ENCODE measurements around the gene ZDHHC8. TPM values are rescaled to one million over a fixed set of nuclear protein-coding genes. Genes with fewer than 3 reads are reported as not detected.

ZDHHC8 gene
- total RNA-seq, 1 donor from 2014 or later = 108 TPM

- DNase-seq (ENCODE audit: extremely low spot score, unreplicated experiment) = no peak
- Mint-ChIP-seq H3K27me3 (ENCODE audit: unreplicated experiment) (peaks cover 6% of the 10 kb centered on the region), H3K4me1 (ENCODE audit: unreplicated experiment) (no peaks in the 10 kb centered on the region), H3K4me3 (ENCODE audit: unreplicated experiment) (no peak overlapping the region), H3K36me3 (ENCODE audit: unreplicated experiment) (no peaks in the 10 kb centered on the region), H3K27ac (ENCODE audit: unreplicated experiment) (no peak overlapping the region), H3K9me3 (ENCODE audit: unreplicated experiment) (no peaks in the 10 kb centered on the region)
- no peak for TF ChIP-seq CTCF (IDR thresholded peaks at IDR 0.05)
Measured at GRCh38 chr22:20184501-20185165, 53.0 kb downstream of the ZDHHC8 start.

- no peak for DNase-seq (ENCODE audit: extremely low spot score, unreplicated experiment)
- H3K36me3 Mint-ChIP-seq (ENCODE audit: unreplicated experiment) = no peaks in the 10 kb centered on the region
- no peak overlapping the region for H3K27ac Mint-ChIP-seq (ENCODE audit: unreplicated experiment)
- no peak overlapping the region for H3K4me3 Mint-ChIP-seq (ENCODE audit: unreplicated experiment)
- TF ChIP-seq CTCF (IDR thresholded peaks at IDR 0.05) = no peak
- no peaks in the 10 kb centered on the region for H3K4me1 Mint-ChIP-seq (ENCODE audit: unreplicated experiment)
- H3K9me3 Mint-ChIP-seq (ENCODE audit: unreplicated experiment) = no peaks in the 10 kb centered on the region
- peaks cover 6% of the 10 kb centered on the region for H3K27me3 Mint-ChIP-seq (ENCODE audit: unreplicated experiment)
Measured at GRCh38 chr22:20185750-20186149, 54.1 kb downstream of the ZDHHC8 start.

- H3K4me3 Mint-ChIP-seq (ENCODE audit: unreplicated experiment) = no peak overlapping the region
- H3K27ac Mint-ChIP-seq (ENCODE audit: unreplicated experiment) = no peak overlapping the region
- TF ChIP-seq CTCF (IDR thresholded peaks at IDR 0.05) = no peak
- peaks cover 6% of the 10 kb centered on the region for H3K27me3 Mint-ChIP-seq (ENCODE audit: unreplicated experiment)
- H3K9me3 Mint-ChIP-seq (ENCODE audit: unreplicated experiment) = no peaks in the 10 kb centered on the region
- no peak for DNase-seq (ENCODE audit: extremely low spot score, unreplicated experiment)
- no peaks in the 10 kb centered on the region for H3K36me3 Mint-ChIP-seq (ENCODE audit: unreplicated experiment)
- no peaks in the 10 kb centered on the region for H3K4me1 Mint-ChIP-seq (ENCODE audit: unreplicated experiment)
Measured at GRCh38 chr22:20186183-20186870, 54.7 kb downstream of the ZDHHC8 start.

GRCh38 chr22:20186871-20187546, 55.4 kb downstream of the ZDHHC8 start:
- no peaks in the 10 kb centered on the region for H3K9me3 Mint-ChIP-seq (ENCODE audit: unreplicated experiment)
- H3K27me3 Mint-ChIP-seq (ENCODE audit: unreplicated experiment) = peaks cover 6% of the 10 kb centered on the region
- TF ChIP-seq CTCF (IDR thresholded peaks at IDR 0.05) = no peak
- no peaks in the 10 kb centered on the region for H3K4me1 Mint-ChIP-seq (ENCODE audit: unreplicated experiment)
- no peak for DNase-seq (ENCODE audit: extremely low spot score, unreplicated experiment)
- no peak overlapping the region for H3K27ac Mint-ChIP-seq (ENCODE audit: unreplicated experiment)
- H3K4me3 Mint-ChIP-seq (ENCODE audit: unreplicated experiment) = no peak overlapping the region
- H3K36me3 Mint-ChIP-seq (ENCODE audit: unreplicated experiment) = no peaks in the 10 kb centered on the region
